Osteoblast (primary cell): ENCODE results near the gene HLF. TPM values are rescaled to one million over a fixed set of nuclear protein-coding genes. Genes with fewer than 3 reads are reported as not detected.

Experiments
- DNase-seq: peaks from one replicate; pipeline ENCODE4 v3.0.0; 2011; ENCODE audit warnings: low spot score, mixed read lengths; ENCODE audit not compliant: insufficient read length; ENCODE audit errors: missing footprints
- H2AFZ ChIP-seq: 2 replicates; pipeline ENCODE4 v1.6.0; 2011; ENCODE audit warnings: mild to moderate bottlenecking, low read length
- H3K27ac ChIP-seq: 2 replicates; pipeline ENCODE4 v1.5.1; 2011; ENCODE audit warnings: mild to moderate bottlenecking, low read depth, low read length, moderate library complexity
- H3K27me3 ChIP-seq: 2 replicates; pipeline ENCODE4 v1.6.0; 2012; ENCODE audit warnings: mild to moderate bottlenecking, control low read depth, inconsistent platforms, low read length, moderate library complexity; ENCODE audit not compliant: insufficient read depth
- H3K36me3 ChIP-seq: 2 replicates; pipeline ENCODE4 v1.5.1; 2011; ENCODE audit warnings: mild to moderate bottlenecking, low read length, control low read depth, moderate library complexity; ENCODE audit not compliant: insufficient read depth
- H3K4me1 ChIP-seq: 2 replicates; pipeline ENCODE4 v1.5.1; 2011; ENCODE audit warnings: mild to moderate bottlenecking, low read length, control low read depth, moderate library complexity; ENCODE audit not compliant: insufficient read depth
- H3K4me2 ChIP-seq: 2 replicates; pipeline ENCODE4 v1.6.0; 2011; ENCODE audit warnings: mild to moderate bottlenecking, low read length; ENCODE audit not compliant: insufficient read depth
- H3K4me3 ChIP-seq: fragments of 200-600 bp; sonication (generic); 3 replicates; pipeline ENCODE4 v1.5.1; 2012; ENCODE audit warnings: mild to moderate bottlenecking, low read length, inconsistent platforms; ENCODE audit not compliant: insufficient read depth
- H3K79me2 ChIP-seq: 2 replicates; pipeline ENCODE4 v1.6.0; 2012; ENCODE audit warnings: mild to moderate bottlenecking, low read length, control low read depth, inconsistent platforms; ENCODE audit not compliant: insufficient read depth
- H3K9me3 ChIP-seq: 2 replicates; pipeline ENCODE4 v1.5.1; 2011; ENCODE audit warnings: low read depth, low read length, control low read depth
- H4K20me1 ChIP-seq: 2 replicates; pipeline ENCODE4 v1.6.0; 2012; ENCODE audit warnings: mild to moderate bottlenecking, low read length, control low read depth; ENCODE audit not compliant: insufficient read depth
- total RNA-seq: library from RNA; depleted of rRNA; stranded (reverse); fragments of >200 nt; gene quantifications from 2 replicates; pipeline ENCODE4 v1.2.3, GENCODE V29; 2012
- TF ChIP-seq, protein P1 (sequence below): IDR thresholded peaks from 2 replicates; pipeline ENCODE4 v1.5.1; 2011; ENCODE audit warnings: mild to moderate bottlenecking, low read depth, low read length, moderate library complexity; ENCODE audit errors: extremely low read depth

HLF gene
- total RNA-seq, 1 donor: under 0.01 TPM

DNA sequence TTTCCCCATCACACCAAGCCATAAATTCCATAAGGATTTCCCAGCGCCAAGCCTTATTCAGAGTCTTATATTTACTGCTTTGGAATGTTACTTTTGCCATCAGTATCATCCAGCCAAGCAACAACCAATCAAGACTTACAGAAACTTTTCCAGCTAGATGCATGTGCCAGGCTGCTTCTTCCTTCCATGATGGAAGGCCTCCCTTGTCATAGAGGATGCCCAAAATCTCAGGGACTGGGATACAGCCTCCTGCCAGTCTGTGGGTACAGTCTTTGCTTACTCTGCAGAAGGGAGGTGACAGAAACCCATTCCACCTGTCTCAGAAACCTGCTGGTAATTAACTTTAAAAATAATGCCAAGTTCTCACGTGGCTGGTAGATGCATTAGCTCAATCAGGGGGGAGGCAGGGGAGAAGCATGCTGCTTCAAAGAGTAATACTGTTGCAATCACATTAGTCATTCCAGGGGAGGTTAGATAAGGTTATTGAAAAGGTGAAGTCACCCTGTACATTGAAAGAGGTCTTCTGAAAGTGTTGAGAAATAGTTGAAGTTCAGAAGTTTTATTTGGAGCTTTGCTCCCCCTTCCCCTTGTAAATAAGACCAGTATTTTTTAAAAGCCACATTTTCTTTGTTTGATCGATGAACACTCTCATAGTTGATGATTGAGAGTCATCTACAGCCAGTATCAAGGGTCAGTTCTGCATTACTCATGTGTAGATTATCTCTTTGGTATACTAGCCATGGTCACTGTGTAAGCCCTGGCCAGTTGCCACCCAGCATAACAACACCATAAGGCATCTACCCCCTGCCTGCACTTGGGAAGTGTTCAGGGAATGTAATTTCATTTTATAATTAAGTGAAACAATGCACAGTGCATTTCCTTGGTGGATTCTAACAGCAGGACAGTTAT, 22.2 kb downstream of the HLF start:
- Histone ChIP-seq H2AFZ (no peak overlapping the region), H3K9me3 (no peaks in the 10 kb centered on the region), H3K4me3 (no peak overlapping the region), H3K36me3 (no peaks in the 10 kb centered on the region), H3K4me1 (peaks cover 17% of the 10 kb centered on the region), H3K4me2 (no peak overlapping the region), H3K27me3 (no peaks in the 10 kb centered on the region), H3K79me2 (no peaks in the 10 kb centered on the region), H3K27ac (no peak overlapping the region), H4K20me1 (no peaks in the 10 kb centered on the region)
- TF ChIP-seq, protein P1, sequence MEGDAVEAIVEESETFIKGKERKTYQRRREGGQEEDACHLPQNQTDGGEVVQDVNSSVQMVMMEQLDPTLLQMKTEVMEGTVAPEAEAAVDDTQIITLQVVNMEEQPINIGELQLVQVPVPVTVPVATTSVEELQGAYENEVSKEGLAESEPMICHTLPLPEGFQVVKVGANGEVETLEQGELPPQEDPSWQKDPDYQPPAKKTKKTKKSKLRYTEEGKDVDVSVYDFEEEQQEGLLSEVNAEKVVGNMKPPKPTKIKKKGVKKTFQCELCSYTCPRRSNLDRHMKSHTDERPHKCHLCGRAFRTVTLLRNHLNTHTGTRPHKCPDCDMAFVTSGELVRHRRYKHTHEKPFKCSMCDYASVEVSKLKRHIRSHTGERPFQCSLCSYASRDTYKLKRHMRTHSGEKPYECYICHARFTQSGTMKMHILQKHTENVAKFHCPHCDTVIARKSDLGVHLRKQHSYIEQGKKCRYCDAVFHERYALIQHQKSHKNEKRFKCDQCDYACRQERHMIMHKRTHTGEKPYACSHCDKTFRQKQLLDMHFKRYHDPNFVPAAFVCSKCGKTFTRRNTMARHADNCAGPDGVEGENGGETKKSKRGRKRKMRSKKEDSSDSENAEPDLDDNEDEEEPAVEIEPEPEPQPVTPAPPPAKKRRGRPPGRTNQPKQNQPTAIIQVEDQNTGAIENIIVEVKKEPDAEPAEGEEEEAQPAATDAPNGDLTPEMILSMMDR: no peak
- DNase-seq: no peak

DNA sequence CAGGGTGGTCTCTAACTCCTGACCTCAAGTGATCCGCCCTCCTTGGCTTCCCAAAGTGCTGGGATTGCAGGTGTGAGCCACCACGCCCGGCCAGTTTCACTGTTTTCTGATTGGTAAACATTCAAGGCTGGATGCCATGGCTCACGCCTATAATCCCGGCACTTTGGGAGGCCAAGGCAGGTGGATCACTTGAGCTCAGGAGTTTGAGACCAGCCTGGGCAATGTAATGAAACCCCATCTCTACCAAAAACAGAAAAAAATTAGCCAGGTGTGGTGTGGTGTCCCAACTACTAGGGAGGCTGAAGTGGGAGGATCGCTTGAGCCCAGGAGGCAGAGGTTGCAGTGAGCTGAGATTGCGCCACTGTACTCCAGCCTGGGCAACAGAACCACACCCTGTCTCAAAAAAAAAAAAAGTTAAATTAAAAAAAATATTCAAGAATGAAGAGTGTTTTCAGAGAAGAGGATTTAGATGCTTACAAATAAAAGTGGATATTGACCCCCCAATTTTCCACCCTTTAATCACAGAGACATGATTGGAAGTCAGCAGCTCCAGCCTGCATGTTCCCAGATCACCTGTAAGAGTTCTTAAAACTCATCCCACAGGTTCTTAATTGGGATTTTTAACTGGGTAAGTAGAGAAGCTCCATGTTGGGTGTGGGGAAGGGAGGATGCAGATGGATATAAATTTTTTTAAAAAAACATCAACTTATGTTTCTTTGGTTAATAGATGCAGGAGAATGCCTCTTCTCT, 23.8 kb downstream of the HLF start:
- Histone ChIP-seq H3K4me1 (peaks cover 15% of the 10 kb centered on the region), H3K9me3 (no peaks in the 10 kb centered on the region), H3K79me2 (no peaks in the 10 kb centered on the region), H3K36me3 (no peaks in the 10 kb centered on the region), H3K4me2 (no peak overlapping the region), H2AFZ (no peak overlapping the region), H3K4me3 (no peak overlapping the region), H3K27ac (no peak overlapping the region), H3K27me3 (no peaks in the 10 kb centered on the region), H4K20me1 (no peaks in the 10 kb centered on the region)
- TF ChIP-seq, protein P1: no peak
- no peak for DNase-seq

DNA sequence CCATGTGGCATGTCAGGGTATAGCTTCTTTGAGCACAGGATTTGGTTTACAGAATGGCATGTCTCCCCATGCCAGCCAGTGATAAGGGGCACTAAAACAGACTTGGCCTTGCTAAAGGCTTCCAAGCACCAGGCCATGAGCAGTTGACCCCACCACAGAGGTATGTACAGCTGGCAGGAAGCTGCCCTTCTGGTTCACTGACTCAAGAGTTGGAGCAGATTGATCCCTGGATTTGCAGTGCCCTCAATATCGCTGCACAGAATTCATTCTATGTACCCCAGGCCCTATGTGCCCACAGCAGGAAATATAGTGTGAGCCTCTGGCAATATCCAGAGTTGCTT, 24.3 kb downstream of the HLF start:
- Histone ChIP-seq H3K36me3 (no peaks in the 10 kb centered on the region), H3K27ac (no peak overlapping the region), H3K27me3 (peaks cover 3% of the 10 kb centered on the region), H3K9me3 (no peaks in the 10 kb centered on the region), H2AFZ (no peak overlapping the region), H3K4me3 (no peak overlapping the region), H3K79me2 (no peaks in the 10 kb centered on the region), H4K20me1 (no peaks in the 10 kb centered on the region), H3K4me2 (no peak overlapping the region), H3K4me1 (peaks cover 15% of the 10 kb centered on the region)
- DNase-seq: no peak
- TF ChIP-seq, protein P1: no peak

DNA sequence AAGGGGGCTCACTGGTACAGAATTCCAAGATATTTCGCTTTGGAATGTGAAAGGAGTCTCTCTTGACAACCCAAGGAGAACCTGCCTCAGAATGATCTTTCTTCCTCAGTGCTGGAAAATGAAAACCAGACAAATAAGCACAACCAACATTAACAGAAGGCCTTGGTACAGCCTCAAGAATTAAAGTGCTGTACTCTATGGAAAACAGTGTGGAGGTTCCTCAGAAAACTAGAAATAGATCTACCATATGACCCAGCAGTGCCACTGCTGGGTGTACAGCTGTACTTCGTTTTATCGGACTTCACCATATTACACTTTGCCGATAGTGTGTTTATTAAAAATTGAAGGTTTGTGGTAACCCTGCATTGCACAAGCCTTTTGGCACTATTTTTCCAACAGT, 25.2 kb downstream of the HLF start:
- TF ChIP-seq, protein P1: no peak
- no peak for DNase-seq
- Histone ChIP-seq H3K36me3 (no peaks in the 10 kb centered on the region), H3K27me3 (peaks cover 4% of the 10 kb centered on the region), H3K79me2 (no peaks in the 10 kb centered on the region), H3K27ac (no peak overlapping the region), H4K20me1 (no peaks in the 10 kb centered on the region), H2AFZ (no peak overlapping the region), H3K4me2 (no peak overlapping the region), H3K4me3 (no peak overlapping the region), H3K9me3 (no peaks in the 10 kb centered on the region), H3K4me1 (peaks cover 15% of the 10 kb centered on the region)
